Stimulated activated CD4-positive, alpha-beta T cell treated with anti-CD3 and anti-CD28 coated beads, Interleukin-12 subunit alpha, Interleukin-12 subunit beta, amount 100 ng/mL, for 24 hours (primary cell): ENCODE data around the gene STXBP5.
"Not testable (repeated sequence)": the region's sequence is repeated elsewhere in the genome, so short reads cannot be mapped to it uniquely, and the experiment has no call there.

ENCODE experiments used
- DNase-seq, 2 experiments: peaks; one replicate each; pipeline ENCODE4 v3.0.0-alpha.2; 2020; ENCODE audit warnings: low read depth in 2 of 2

The STXBP5 gene

DNA sequence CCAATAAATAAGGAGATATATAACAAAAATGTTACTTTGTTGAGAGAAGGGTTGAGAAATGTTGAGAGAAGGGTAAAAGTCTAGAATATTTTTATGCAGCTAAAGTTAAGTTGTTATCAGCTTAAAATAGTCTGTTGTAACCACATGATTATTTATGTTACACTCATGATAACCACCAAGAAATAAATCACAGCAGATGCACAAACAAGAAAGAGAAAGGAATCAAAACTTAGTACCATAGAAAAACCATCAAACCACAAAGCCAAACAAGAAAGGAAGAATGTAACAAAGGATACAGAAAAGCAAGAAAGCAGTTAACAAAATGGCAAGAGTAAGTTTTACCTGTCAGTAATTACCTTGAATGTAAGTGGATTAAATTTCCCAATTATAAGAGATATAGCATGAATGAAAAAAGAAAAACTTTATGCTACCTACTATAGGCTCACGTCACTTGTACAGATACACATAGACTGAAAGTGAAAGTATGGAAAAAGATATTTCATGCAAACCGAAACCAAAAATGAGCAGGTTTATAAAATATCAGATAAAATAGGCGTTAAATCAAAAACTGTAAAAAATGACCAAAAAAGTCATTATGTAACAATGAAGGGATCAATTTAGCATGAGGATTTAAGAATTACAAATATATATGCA lies 93.6 kb downstream of the STXBP5 start:
- no peak for DNase-seq

DNA sequence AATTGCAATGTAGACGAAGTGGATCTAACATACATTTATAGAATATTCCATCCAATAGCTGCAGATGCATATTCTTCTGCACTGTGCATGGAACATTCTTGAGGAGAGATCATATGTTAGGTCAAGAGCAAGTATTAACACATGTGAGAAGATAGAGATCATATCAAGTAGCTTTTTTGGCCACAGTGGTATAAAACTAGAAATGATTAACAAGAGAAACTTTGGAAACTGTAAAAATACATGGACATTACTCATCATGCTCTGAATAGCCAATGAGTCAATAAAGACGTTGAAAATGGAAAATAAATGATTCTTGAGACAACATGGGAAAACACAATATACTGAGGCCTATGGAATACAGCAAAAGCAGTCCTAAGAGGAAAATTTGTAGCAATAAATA lies 94.2 kb downstream of the STXBP5 start:
- no peak for DNase-seq

DNA sequence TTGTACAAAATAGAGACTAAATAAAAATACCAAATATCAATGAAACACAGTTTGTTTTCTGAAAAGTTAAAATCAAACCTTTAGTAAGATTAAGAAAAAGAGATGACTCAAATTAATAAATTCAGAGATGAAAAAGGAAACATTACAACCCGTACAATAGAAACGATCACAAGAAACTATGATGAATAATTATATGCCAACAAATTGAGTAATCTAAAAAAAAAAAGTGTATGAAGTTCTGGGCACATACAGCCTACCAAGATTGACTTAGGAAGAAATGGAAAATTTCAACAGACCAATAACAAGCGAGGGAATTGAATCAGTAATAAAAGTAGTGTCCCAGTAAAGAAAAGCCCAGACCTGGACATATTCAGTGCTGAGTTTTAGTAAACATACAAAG lies 94.8 kb downstream of the STXBP5 start:
- DNase-seq = no peak

DNA sequence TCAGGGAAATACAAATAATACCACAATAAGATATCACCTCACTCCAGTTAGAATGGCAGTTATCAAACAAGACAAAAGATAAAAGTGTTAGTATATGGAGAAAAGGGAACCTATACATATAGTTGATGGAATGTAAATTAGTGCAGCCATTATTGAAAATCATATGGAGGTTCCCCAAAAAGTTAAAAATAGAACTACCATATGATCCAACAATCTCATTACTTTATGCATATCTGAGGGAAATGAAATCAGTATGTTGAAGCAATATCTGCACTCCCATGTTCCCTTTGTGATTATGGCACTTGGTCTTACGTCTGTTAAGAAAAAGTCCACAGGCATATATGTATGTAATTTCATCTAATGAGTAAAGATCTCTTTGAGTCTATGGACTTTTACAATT lies 96.9 kb downstream of the STXBP5 start:
- no peak for DNase-seq

DNA sequence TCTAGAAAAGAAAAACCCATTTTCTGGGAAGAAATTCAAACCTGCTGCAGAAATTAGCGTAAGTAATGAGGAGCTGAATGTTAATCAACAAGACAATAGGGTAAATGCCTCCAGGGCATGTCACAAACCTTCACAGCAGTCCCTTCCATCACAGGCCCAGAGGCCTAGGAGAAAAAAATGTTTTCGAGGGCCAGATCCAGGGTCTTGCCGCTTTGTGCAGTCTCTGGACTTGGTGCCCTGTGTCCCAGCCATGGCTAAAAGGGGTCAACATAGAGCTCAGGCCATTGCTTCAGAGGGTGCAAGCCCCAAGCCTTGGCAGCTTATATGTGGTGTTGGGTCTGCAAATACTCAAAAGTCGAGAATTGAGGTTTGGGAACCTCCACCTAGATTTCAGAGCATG lies 99.8 kb downstream of the STXBP5 start:
- no peak for DNase-seq

DNA sequence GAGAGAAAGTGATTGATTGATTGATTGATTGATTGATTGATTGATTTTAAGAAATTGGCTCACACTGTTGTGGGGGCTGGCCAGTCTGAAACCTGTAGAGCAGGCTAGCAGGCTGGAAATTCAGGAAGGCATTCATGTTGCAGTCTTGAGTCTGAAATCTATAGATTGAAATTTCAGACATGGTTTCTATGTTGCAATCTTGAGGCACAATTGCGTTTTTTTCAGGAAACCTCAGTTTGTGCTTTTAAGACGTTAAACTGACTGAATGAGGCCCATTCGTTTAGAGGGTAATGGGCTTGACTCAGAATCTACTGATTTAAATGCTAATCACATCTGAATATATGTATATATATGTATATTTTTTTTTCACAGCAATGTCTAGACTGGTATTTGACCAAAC lies 106.3 kb downstream of the STXBP5 start:
- no peak for DNase-seq

DNA sequence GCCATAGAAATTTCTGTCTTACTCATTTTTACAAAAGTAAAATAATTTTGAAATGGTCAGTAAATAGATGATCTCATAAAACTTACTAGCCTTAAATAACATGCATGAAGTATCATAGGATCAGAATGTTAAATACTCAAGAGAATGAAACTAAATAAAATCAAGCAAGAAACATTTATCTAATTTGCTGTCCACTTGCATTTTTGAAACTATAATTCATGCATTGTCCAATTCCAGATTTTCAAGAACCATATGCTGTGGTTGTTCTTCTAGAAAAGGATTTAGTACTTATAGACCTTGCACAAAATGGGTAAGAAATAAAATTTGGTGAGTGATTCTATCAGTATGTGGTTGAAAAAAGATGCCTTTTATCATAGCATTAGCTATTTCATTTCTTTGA lies 107.0 kb downstream of the STXBP5 start:
- no peak for DNase-seq

DNA sequence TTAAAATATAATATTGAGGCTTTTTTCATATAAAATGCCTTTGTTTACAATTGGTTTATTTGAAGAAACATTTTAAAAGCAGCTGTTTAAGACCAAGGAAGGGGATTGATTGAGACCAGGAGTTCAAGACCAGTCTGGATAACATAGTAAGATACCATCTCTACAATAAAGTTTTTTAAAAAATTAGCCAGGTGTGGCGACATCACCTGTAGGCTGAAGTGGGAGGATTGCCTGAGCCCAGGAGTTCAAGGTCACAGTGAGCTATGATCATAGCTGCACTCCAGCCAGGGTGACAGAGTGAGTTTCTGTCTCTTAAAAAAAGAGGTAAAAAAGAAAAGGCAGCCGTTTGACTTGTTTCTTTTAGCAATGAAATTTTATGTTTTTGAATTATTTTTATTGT lies 117.0 kb downstream of the STXBP5 start:
- DNase-seq = no peak

DNA sequence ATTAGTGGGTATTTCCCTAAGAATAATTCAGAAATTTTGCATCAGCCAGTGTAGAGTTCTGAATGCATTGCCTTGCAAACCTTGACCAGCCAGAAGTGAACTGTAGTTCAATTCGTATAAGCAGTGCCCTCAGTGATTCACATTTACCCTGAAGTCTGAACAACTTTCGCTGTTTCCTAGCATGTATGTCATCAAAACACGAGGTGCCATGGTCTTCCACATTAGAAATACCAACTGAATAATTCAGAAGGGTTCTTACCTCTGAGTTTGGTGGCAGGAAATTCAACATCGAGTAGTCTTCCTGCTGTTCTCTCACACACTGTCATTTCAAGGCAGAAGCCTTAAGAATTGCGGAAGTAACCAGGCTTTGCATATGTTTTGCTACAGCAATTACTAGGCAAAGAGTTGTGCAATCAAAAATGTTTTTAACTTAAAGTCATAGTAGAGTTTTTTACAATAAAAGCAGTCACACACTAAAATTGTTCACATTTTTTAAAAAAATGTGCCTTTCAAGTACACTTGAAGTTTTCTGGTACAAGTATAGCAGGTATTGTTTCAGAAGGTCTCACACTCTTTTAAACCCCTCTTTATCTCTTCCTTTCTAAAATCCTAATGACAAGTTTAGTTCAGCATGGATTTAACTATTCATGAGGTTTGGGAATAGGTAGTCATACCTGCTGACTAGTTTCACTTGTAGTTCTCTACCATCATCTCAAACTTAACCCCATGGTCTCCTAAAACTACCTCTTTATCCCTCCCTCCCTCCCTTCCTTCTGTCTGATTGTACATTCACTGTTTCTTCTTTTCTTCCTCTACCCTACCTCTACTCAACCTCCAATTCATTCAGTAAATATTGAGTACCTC lies 118.3 kb downstream of the STXBP5 start:
- DNase-seq = no peak

DNA sequence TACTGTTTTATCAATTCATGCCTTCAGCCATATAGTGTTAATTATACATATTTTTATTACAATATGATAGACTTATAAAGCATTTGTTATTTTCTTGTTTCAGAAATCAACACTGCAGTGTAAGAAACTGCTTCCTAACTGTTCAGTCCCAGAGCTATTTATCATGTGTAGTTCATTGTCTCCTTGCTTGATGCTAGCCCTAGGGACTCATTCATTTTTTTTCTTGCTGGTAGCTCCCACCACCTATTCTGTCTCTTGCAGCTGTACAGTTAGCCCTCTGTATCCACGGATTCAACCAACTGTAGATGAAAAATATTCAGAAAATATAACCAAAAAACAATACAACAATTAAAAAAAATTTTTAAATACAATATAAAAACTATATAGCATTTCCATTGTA lies 121.3 kb downstream of the STXBP5 start:
- DNase-seq = no peak

DNA sequence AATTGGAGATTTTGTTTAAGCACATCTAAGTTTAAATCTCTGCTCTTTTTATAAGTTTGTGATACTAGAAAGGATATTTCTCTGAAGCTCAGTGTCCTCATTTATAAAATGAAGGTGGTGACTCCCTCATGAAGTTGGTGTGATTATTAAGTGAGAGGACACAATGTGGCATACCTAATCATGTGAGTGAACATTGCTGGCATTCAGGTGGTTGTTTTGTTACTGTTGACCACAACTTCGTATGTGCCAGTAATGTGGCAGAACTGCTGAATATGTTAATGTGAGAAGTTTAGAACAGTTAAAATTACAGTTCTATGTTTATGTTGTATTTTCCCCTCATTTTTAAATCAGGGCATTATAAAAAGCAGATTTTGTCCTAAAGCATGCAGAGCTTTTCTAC lies 127.2 kb downstream of the STXBP5 start:
- DNase-seq = no peak

DNA sequence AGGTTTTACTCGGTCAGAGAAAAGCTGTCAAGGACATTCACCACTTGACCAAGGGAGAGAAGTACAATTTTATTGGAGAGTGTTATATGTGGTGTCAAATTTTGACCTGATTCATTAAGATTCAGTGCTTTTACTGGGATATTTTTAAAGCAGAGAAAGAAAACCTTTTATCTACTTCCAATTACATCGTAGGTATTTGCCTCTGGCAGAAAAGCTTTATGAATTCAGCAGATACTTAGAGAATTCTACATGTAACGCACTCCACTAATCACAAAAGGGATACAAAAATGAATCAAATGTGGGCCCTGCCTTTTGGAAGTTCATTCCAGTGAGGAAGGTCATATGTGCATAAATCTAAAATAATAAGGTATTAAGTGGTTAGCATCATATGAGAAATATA lies 133.7 kb downstream of the STXBP5 start:
- DNase-seq = no peak

DNA sequence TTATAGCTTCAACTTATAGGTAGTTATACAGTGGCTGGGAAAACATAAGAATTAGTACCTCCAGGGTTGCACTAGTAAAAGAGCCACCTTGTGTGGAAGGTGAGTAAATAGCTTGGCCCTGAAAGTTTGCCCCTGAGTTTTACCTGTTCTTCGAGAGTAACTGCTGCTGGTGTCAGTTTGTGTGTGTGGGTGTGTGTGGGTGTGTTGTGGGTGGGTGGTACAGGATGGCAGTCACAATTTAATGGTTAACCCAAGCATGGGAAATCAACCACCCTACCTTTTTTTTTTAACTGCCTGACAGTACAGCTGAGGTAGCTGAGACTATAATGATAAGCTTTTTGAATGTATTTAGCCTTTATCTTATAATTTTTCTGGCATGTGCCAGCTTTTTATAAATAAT lies 137.3 kb downstream of the STXBP5 start:
- DNase-seq = no peak

DNA sequence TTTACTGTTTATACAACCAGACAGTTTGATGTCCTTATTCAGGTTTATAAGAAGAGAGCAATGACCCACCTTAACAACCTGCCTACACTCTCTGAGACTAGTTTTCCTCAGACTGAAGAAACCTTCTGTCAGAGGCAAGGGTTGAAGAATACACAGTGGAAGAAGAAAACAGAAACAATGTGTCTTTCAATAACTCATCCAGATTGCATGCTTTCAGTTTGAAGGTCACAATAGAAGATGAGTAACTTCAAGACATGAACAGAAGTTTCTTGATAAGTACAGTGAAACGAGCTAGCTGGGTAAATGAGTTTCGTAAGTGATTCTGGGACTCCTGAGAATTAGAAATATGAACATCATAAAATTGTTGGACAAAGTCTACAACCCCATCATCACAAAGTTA lies 141.7 kb downstream of the STXBP5 start:
- no peak for DNase-seq

DNA sequence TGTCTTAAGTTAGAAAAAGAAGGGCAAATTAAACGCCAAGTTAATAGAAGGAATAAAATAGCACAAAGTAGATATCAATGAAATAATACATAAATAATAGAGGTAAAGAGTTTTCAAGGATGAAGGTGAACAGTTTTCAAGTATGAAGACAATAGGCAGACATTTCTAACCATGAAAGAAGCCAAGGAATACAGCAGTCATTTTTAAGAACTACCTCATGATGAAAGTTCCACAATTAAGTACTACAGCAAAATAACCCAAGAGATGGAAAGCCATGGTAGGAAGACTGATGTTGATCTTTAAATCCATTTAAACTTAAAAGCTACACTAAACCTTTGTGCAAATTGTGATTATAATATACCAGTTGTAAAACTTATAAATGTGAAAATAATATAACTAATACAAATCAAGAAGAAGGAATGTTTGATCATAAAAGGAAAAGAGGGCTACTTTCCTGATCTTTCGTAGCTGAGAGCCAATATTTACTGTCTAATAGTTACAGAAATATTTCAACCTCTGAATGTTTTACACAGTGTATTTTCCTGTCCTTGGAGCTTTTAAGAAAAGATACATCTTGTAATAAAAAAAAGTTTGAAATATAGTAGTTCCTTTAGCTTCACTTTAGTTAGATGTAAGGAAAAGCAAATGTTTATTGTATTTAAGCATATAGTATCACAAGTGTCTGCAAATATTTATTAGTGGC lies 143.1 kb downstream of the STXBP5 start:
- DNase-seq = no peak

DNA sequence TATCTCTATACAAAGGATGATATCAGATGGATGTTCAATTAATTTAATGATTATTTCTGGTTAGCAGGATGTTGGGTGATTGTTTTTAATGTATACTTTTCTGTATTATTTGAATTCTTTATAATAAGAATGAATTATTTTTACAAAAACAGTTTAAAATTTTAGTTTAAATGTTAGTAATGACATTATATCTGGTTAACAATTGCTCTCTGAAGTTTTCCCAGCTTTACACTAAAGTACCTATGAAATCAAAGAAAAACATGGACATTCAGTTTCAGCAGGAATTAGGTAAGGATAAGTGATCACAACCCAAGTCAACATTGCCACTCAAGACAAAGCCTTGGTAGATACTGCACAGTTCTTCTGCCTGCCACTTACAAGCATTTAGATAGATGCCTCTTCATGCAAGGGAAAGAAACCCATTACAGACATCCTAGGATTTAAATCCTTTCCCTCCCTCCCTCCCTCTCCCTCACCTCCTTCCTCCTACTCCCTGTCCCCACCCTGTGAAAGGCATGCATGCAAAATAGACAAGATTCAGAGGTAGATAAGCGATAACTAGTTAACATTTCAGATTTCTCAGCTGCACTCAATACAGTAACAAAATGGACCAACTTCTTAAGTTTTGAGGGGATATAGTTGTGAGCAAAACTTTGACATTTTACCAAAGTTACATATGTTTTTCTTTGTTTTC lies 143.8 kb downstream of the STXBP5 start:
- DNase-seq = no peak

DNA sequence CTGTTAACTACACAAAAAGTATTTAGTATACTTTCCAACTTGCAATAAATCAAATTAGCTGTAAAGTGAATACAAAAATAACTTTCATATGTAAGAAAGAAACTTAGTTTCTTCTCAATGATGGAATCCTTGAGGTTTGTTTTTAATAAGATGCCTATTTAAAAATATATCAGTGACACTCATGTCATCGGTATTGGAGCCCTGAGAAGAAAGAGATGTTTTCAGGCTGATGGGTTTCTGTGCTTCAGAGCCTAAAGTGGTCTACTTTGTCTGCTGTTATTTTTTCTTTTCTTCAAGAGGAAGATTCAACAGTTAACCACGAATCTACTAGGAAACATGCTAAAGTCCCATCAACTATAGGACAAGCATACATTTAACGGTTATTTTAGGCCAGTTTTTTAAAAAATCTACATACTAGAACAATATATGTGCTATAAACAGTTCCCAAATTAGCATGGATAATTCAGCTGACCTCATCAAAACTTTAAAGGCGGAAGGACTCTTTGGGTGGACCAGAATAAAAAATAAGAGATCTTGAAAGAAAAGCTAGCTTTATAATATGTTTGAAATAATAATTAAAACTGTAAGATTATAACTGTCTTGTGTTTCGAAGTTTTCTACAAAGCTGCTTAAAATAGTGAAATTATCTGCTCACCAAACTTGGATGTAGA lies 157.2 kb downstream of the STXBP5 start:
- no peak for DNase-seq

DNA sequence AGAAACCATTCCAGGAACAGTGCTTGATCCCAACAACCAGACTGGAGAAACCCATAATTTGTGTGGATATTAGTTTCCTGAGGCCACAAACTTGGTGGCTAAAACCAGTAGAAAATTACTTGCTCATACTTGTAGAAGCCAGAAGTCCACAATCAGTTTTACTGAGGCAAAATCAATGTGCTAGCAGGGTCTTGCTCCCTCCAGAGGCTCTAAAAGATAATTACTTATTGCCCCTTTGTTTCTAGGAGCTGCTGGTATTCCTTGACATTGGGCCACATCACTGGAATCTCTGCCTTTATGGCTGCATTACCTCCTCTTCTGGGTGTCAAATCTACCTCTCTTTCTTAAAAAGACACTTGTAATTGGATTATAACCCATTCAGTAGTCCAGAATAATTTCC lies 162.1 kb downstream of the STXBP5 start:
- no peak for DNase-seq

DNA sequence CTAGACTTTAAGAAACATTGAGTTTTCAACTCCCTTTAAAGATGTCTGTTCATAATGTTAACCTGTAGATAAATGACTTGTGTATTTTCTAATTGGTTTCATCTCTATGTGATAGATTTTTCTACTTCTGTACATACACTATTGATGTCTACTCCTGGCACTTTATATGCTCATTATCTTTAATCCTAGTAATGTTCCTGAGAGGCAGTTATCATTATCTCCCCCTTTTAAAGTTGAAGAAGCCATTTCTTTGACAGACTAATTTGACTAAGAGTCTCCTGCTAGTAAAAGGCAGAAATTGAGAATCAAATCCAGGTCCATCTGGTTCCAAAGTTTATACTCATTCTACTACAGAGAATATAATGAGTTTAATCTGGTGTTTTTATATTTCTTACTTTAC lies 167.1 kb downstream of the STXBP5 start:
- no peak for DNase-seq

DNA sequence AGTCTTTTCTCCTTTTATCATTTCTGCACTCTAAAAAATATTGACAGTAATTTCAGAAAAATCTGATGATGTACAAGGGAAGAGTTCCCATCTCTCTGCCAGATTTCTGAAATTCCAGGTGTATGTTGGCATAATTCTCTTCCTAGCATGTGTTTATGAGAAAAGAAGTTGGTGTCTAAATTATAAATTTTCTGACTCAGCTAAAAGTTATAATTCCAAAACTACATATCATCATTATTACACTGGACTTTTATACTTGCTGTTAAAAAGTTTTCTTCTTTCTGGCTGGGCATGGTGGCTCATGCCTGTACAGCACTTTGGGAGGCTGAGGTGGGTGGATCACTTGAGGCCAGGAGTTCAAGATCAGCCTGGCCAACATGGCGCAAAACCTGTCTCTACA lies 168.6 kb downstream of the STXBP5 start:
- DNase-seq = no peak

DNA sequence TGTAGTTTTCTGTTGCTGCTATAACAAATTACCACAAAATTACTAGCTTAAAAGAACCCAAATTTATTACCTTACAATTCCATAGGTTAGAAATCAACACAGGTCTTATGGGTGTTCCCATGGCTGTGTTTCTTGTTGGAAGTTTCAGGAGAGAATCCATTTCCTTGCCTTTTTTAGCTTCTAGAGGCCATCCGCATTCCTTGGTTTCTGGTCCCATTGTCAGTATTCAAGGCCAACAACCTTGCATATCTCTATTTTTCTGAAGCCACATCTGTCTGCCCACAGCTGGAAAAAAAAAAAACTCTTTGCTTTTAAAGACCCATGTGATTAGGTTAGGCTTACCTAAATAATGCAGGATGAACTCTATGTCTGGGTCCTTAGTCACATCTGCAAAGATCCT lies 174.6 kb downstream of the STXBP5 start:
- DNase-seq = no peak

DNA sequence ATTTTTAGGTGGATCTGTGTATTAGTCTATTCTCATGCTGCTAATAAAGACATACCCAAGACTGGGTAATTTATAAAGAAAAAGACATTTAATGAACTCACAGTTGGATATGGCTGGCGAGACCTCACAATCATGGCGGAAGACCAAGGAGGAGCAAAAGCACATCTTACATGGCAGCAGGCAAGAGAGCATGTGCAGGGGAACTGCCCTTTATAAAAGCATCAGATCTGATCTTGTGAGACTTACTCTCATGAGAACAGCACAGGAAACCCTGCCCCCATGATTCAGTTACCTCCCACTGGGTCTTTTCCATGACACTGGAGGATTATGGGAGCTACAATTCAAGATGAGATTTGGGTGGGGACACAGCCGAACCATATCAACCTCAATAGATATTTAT lies 176.6 kb downstream of the STXBP5 start:
- DNase-seq = not testable (repeated sequence)
